ENCODE data around the gene E4F1.

The E4F1 gene

GRCh38 chr16:2275476-2276367 lies 52.3 kb downstream of the E4F1 start:
- DNase-seq (ENCODE audit: low spot score) = no peak

- DNase-seq (ENCODE audit: low spot score) = no peak
Measured at GRCh38 chr16:2276368-2277195, 53.2 kb downstream of the E4F1 start.

- no peak for DNase-seq (ENCODE audit: low spot score)
Measured at GRCh38 chr16:2277466-2278271, 54.3 kb downstream of the E4F1 start.

GRCh38 chr16:2278272-2278608 lies 54.8 kb downstream of the E4F1 start:
- no peak for DNase-seq (ENCODE audit: low spot score)

- DNase-seq (ENCODE audit: low spot score) = no peak
Measured at GRCh38 chr16:2278956-2279800, 55.8 kb downstream of the E4F1 start.

GRCh38 chr16:2280461-2280860 lies 57.1 kb downstream of the E4F1 start:
- no peak for DNase-seq (ENCODE audit: low spot score)

- no peak for DNase-seq (ENCODE audit: low spot score)
Measured at GRCh38 chr16:2280981-2281542, 57.7 kb downstream of the E4F1 start.

GRCh38 chr16:2282262-2282661 lies 58.9 kb downstream of the E4F1 start:
- no peak for DNase-seq (ENCODE audit: low spot score)

- no peak for DNase-seq (ENCODE audit: low spot score)
Measured at GRCh38 chr16:2282866-2283555, 59.6 kb downstream of the E4F1 start.

GRCh38 chr16:2284001-2284770 lies 60.8 kb downstream of the E4F1 start:
- DNase-seq (ENCODE audit: low spot score) = no peak

GRCh38 chr16:2284797-2285576 lies 61.6 kb downstream of the E4F1 start:
- DNase-seq (ENCODE audit: low spot score) = no peak

Data from kidney capillary endothelial cell (primary cell).